Fibroblast of peridontal ligament (primary cell): ENCODE measurements around the gene BAZ2B.
A peak's percentile ranks its signal among the peaks of the same experiment; 100 is the strongest.

Experiments used
- DNase-seq: peaks from one replicate; pipeline ENCODE4 v3.0.0-alpha.2; 2010; ENCODE audit errors: extremely low read depth

Gene BAZ2B

DNA sequence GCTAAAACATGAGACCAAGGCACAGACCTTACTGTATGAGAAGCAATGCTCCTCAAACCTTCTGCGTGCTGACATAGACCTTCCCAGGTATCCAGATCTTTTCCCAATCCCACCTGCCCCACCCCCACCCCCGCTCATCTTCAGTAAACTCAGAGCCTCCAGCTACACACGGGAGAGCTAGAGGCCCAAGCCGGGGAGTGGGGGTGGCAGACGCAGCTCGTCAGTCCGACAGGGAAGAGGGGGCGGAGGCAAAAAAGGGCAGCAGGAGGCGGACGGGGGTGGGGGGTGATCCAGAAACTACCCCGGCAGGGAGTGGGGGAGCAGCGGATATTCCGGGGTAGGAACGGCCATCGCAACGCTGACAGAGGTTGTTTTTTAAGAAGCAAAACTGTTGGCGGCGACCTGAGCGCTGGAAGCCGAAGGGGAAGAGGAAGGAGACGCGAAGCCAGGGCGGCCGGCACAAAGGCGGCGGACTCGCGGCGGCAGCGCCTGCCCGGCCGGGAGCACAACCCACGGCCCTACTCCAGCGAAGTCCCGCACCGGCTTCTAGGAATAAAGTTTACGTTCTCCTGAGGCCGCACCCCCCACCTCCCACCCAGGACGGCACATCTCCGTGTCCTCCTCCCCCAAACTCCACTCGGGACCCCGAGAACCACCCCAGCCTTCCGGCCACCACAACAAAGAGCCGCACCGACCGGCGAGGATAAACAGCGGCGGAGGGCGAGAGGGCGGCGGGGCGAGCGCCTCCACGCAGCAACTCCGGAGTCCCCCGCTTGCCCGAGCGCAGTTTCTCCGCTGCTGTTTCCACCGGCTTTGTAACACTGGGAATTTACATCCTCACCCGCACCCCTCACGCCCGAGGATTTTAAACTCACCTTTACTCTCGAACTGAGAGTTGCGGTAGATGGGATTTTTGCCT lies 722 bp downstream of the BAZ2B start:
- peak; percentile 88 for DNase-seq

DNA sequence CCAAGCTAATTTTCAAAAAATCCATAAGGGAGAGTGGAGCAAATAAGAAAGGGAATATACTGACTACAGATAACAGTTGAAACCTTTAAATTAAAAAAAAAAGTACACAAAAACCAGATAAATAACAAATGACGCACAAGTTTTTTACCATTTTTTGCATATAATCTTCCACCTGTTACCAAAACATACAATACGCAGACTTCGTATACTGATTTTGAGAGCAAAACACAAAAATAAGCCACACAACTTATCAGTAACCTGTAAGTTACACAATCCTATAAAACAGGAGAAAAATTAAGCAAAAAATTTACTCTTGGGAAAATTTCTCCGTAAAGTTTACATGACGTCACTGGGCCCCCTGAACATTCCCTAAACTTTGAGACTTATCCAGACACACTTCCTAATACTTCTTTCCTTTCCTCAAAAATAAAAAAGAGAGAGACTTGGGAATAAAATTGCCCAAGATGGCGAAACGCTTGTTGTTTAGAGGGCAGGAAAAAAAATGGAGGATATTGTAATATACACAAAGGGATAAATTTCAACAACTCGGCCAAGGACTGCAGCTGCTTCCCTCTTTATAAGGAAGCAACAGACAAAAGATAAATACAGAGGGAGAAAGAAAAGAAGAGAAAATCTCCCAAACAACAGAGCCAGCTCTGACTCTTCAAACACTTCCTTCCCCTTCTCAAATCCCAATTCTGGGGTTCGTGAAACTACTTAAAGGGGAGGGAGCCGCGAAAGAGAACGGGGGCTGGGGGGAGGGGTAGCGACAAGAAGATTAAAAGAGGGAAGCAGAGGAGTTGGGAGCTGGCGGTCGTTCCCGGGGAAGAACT lies 1.6 kb downstream of the BAZ2B start:
- DNase-seq: peak; percentile 79

DNA sequence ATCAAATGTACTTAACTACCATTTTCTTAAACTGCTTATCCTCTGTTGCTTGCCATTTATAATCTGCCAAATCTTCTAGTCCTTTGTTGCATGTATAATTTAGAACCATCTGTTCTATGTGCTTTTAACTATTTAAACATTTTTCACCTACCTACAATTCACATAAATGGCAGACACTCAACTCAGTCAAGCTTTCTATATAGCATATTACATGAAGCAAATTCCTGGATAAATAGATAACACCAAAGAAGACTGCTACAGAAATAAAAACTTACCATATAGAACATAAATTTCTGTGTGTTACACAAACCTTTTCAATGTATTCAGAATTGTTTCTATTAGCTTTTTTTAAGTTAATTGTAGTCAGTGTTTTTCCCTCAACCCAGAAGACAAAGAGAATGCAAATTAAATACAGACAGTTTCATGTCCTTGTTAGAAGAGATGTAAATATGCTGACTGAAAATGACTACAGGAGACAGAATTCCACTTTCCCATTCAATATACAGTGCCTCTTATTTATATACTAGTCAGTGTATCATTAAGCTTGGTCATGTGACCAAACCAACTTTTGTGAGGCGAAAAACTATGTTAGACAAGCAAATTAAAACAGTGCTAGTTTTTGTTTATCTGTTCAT lies 2.6 kb downstream of the BAZ2B start:
- DNase-seq: peak; percentile 60

DNA sequence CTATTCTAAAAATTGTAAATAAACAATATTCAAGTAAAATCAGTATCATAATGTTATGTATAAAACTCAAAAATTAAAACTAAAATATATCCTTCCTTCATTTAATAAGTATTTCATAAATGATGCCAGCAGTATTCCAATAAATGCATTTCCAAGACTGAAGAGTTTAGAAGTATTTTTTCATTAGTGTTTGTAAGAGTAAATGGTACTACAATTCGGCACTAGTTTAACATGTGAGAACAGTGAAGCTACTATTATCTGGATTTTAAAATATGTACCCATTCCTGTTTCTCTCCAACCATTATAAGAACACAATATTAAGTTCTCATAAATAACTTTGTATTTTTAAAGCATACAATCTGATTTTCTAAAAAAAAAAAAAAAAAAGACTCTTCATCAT lies 3.3 kb downstream of the BAZ2B start:
- DNase-seq: no peak

DNA sequence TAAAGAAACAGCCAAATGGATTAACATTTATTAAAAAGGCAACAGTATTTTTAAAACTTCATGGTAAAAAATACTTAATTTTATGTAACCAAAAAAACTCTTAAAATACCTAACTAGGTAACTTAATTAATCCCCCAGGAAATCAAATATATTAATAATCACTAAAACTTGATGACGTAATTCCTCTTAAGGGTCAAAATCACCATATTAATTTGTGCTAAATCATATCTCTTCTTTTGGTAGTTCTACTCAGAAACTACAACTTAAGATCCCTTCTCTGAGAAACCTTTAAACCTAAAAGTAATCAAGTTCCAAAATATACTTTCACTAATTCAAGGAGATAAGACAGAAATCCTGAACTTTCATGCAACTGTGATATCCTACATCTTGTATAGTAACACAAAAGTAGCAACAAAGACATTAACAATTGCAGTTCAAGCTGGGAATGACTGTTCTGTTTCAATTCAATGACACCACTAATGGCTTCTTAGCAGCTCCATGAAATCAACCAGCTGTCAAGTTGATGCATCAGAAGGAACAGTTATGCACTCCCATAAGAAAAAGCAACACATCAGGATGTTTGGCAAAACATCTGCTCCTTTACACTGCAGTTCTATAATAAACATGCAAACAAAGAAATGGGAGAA lies 4.0 kb downstream of the BAZ2B start:
- no peak for DNase-seq

DNA sequence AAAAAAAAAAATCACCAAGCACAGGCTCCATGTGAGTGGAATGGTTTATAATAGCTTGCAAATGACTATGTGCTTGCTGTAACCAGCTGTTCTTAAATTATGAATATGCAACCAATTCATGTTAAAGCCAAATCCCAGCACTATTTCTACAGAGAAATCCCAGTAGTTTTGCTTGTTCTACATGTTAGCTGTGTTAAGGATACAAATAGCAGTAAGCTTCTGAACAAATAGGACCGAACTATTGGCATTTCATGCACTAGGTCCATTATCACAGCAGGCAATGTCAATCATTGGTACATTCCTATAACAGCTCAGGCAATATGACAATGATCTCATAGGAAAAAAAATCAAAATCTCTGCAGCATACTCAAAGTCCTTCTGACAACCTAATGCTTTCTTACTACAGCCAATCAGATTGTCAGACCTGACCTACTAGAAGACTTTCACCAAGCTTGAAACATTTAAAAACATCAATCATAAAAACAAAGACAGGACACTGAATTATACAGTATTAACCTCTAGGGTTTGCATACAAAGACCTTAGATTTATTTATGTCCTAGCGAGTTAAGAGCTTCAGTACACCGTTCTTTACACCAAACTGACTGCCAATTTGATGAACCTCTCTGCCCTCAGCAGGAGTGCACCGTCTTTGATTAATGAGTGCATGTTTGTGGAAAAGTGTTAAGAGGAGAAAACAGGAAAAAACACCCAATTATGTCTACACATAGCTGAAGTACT lies 6.4 kb downstream of the BAZ2B start:
- no peak for DNase-seq

DNA sequence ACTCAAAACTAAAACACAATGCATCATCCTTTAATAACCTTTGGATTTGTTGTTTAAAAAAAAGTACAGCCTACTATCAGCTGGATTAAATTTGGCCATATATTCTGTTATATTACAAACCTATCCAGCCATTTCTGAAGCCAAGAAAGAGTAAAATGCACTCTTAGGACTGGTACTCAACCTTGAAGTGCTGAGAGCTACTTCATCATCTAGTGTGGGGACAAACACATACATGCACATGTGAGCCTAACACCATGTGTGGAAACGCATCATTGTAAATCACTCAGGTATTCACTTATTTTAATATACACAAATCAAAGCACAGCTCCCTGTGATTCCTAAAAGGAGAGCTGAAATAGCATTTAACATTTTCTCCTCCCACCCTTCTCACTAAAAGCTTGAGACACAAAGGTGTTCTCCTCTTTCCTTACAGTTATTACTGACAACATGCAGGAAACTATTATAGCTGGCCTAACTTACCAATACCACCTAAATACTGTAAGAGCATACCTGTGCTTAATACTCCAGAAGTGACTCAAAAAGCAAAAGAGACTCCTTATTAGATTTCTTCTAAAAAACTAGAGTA lies 7.5 kb downstream of the BAZ2B start:
- no peak for DNase-seq

DNA sequence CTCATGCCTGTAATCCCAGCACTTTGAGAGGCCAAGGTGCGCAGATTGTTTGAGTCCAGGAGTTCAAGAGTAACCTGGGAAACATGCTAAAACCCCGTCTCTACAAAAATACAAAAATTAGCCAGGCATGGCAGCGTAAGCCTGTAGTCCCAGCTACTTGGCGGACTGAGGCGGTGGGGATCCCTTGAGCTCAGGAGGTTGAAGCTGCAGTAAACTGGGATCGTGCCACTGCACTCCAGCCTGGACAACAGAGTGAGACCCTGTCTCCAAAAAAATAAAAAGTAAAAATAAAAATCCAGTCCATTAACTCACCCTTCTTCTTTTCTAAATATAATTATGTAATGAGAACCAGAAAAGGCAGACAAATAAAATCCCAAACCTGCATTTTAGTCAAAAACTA lies 8.2 kb downstream of the BAZ2B start:
- DNase-seq: no peak

DNA sequence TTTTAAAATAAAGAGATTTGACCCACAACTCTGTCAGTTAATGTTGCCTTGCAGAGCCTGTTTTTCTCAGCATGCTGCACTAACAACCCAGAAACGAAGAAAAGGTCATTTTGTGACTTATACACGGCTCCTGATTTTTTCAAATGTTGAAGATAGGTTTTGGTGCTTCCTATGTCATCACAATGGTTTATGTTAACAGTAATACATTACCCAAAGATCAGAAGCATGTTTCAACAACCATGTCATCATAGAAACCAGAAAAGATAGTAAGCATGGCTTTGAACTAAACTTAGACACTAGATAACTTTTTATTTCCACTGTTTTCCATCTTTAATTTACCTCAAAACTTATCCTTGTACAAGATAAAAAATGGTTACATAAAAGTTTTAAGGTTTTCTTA lies 10.1 kb downstream of the BAZ2B start:
- no peak for DNase-seq

DNA sequence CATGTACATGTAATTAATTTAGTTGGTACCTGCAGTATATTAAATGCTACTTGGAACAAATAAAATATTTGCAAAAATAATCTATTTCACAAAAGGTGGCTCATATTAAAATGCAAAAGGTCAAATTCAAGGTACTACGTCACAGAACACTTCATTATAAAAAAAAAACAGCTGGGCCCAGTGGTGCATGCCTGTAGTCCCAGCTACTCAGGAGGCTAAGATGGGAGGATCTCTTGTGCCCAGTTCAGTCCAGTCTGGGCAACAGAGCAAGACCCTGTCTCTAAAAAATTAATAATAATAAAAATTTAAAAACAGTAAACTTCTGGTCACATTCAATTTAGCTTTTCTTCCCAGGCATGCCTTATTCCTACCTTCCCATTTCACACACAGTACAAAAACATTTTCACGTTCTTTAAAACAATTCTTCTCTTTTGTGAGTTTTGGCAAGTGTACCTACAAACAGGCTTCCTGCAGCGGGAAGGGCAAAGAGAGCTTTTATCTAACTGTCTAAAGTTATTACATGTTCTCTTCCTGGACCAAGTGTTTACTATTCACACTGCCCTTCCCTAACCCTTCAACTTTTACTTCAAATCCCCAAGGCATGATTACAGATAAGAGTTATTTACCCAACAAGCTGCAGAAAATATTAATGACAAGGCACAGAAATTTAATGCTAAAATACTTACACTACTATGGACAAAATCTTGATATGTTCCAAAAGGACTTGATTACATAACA lies 10.7 kb downstream of the BAZ2B start:
- DNase-seq: no peak

DNA sequence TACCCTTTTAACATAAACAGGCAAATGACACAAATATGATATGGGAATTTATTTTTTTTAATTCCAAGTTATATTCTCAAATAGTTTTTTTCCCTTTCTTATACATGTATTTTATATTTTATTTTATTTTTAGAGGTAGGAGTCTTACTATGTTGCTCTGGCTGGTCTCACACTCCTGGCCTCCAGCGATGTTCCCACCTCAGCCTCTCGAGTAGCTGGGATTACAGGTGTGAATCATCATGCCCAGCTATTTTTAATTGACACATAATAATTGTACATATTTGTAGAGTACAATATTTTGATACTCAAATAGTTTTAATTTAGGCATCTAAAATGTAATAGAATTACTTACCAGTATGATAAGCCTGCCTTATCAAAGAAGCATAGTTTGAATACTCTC lies 12.2 kb downstream of the BAZ2B start:
- no peak for DNase-seq

DNA sequence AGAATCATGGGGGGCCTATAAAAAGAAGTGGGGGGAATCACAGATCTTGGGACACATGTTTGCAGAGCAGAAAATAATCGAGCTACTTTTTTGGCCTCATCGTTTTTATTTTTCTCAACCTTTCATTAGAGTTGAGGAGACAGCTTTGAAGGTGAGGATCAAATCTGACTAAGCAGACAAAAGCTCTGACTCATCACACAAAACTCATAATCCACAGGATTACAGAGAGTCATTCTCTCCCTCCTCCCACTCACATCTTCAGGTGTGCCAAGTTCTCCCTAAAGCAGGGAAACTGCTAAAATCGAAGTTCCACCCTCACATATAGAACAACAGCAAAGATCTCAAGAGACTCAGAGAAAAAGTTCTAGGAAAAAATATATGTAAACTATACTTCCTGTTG lies 15.6 kb downstream of the BAZ2B start:
- no peak for DNase-seq

DNA sequence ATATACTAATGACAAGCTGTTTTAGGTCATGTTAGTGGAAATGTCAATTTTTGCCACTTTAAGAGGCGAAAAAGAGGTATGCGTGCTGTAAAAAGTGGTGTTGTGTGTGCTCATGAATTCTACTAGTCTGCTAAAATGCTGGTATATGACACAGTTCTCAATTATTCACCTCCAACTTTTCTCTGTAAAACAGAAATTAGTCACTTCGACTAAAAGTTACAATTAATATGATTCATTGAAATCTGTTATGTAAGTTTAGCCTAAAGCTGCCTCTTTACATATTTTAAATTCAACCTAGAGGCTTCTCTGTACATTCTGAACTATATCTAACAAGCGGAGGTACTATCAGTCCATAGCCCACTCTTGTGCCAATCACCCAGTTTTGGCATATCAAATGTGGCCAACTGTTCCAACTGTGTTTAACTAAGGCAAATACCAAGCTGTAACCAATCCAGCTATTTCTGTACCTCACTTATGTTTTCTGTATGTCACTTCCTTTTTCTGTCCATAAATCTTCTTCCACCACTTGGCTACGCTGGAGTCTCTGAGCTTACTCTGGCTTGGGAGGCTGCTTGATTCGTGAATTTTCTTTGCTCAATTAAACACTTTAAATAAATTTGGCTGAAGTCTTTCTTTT lies 20.8 kb downstream of the BAZ2B start:
- DNase-seq: no peak

DNA sequence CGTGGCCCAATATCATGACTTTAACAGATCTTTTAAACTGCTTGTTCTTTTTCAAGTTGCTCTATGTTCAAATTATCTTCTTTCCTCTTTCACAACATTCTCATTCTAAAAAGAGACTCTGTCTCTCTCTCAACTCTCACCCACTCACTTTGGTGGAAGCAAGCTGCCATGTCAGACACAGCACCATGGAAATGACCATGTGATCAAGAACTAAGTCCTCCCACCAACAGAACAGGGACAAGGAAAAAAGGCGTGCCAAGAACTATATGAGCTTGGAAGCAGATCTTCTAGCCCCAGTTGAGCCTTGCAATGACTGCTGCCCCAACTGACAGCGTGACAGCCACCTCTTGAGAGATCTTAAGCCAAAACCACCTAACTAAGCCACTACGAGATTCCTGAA lies 23.9 kb downstream of the BAZ2B start:
- no peak for DNase-seq

DNA sequence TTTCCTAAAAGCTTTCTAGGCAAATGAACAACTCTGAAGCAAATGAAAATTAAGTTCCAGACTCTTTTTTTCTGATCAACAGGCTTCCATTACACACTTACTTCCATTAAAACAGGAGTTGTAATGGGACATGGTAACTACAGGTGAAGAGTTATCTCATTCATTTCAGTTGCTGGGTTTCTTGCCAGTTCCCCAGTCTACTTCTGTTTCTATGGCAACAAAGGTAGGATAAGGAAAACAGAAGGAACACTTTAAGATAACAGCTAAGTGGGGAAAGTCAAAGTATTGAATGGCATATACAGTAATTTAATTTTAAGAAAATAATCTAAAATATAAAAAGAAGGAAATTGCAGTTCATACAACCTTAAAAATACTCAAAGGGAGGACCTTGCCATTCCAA lies 25.1 kb downstream of the BAZ2B start:
- DNase-seq: no peak

DNA sequence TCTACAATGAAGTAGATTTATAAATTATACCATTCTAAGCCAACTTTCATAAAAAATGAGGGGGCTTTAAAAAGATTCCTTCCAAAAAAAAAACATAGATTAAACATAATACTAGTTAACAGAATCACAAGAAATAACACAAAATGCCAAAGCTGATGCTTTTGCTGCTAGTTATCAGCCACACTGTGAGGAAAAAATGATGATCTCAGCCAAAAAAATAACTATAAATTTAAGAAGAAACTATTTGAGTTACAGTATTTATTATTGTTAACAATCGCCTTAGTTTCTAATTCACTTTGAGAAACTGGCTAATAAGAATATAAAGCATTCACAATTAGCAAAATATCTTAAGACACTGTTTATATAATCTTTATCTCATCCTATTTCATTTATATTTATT lies 27.1 kb downstream of the BAZ2B start:
- no peak for DNase-seq

DNA sequence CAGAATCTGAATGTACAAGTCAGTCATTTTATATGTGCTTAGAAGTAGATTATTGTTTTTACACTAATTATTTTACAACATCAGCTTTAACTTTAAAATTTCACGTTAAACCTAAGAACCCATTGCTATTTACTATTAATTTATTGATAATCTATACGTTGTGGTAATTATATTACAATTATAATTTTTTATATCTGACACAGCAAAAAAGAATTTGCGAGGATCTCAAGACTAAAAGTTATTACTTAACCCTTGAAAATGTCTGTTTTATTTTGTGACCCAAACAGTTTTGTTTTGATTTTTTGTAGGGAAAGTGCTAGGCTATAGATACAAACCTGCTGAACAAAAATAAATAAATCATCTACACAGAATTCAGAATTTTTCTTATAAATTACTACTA lies 30.3 kb downstream of the BAZ2B start:
- DNase-seq: no peak

DNA sequence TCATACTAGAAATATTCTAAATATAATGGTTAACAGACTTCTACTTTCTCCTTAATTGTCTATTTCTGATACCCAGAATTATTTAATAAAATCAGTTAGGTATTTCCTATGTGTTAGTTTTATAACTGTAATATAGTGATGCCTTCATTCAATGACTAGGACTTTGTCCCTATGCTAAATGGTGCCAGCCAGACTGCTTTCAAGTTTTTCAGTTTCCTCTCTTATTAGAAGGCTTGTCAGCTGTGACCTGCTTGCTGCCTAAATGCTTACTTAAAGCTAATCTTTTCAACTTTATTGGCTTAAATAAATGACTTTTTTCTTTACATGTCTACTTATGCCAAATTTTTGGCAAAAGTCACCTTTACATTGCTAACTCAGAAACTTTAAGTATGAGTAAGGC lies 30.7 kb downstream of the BAZ2B start:
- no peak for DNase-seq

DNA sequence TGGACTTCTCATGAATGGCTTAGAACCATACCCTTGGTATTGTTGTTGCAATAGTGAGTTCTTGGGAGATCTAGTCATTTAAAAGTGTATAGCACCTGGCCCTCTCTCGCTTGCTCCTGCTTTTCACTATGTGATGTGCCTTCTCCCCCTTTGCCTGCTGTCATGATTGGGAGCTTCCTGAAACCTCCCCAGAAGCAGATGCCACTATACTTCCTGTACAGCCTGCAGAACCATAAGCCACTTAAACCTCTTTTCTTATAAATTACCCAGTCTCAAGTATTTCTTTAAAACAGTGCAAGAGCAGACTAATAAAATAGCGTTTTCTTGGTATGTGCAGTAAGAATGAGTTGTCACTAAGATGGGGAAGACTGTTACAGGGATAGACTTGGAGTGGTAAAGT lies 31.6 kb downstream of the BAZ2B start:
- no peak for DNase-seq
